Transverse colon (tissue), 4 donors: ENCODE results near the gene TCF23. TPM values are rescaled to one million over a fixed set of nuclear protein-coding genes. Genes with fewer than 3 reads are reported as not detected.
A peak's percentile ranks its signal among the peaks of the same experiment; 100 is the strongest.

ENCODE experiments used
- DNase-seq: peaks from one replicate; pipeline ENCODE4 v3.0.0-alpha.2; 2019
- H3K27ac ChIP-seq, 4 donors: fragments of 200-600 bp; sonication (generic); 2 replicates each; pipeline ENCODE4 v1.5.1; 2016 to 2018; ENCODE audit warnings: inconsistent platforms in 4 of 4
- H3K27me3 ChIP-seq: fragments of 200-600 bp; sonication (generic); 2 replicates; pipeline ENCODE4 v1.5.1; 2017; ENCODE audit warnings: inconsistent platforms
- H3K36me3 ChIP-seq, 4 donors: fragments of 200-600 bp; sonication (generic); 2 replicates each; pipeline ENCODE4 v1.5.1; 2017 to 2019; ENCODE audit warnings: inconsistent platforms in 4 of 4
- H3K4me1 ChIP-seq, 4 donors: fragments of 200-600 bp; sonication (generic); 2 replicates each; pipeline ENCODE4 v1.5.1; 2017 to 2020; ENCODE audit warnings: inconsistent platforms in 4 of 4
- H3K4me3 ChIP-seq, 4 donors: fragments of 200-600 bp; sonication (generic); 1 replicate in 1 of 4; 2 replicates in 3 of 4; pipeline versions ENCODE4 v1.5.1 to v1.6.1; 2017 to 2019; ENCODE audit warnings: inconsistent platforms in 4 of 4
- H3K9me3 ChIP-seq, 2 donors: fragments of 200-600 bp; sonication (generic); 2 replicates each; pipeline ENCODE4 v1.5.1; 2017 to 2019; ENCODE audit warnings: inconsistent platforms in 2 of 2
- CTCF ChIP-seq, 5 experiments: fragments of 200-600 bp in 3 of 5; fragments of 450-650 bp in 2 of 5; sonication (generic) in 3 of 5; IDR thresholded peaks; 1 replicate in 2 of 5; 2 replicates in 3 of 5; pipeline ENCODE4 v1.5.1; 2016 to 2017; ENCODE audit warnings: antibody characterized with exemption in 5 of 5, inconsistent platforms in 3 of 5, mild to moderate bottlenecking in 2 of 5, moderate library complexity in 1 of 5
- EP300 ChIP-seq: sonication (generic); formaldehyde crosslinking; IDR thresholded peaks from one replicate; pipeline ENCODE4 v1.6.1; 2017; ENCODE audit warnings: antibody characterized with exemption, low read depth
- POLR2A ChIP-seq: fragments of 450-650 bp; IDR thresholded peaks from one replicate; pipeline ENCODE4 v1.6.1; 2016; ENCODE audit warnings: antibody characterized with exemption, mild to moderate bottlenecking, moderate library complexity
- POLR2AphosphoS5 ChIP-seq, 3 donors: sonication (generic); formaldehyde crosslinking; IDR thresholded peaks; one replicate each; pipeline ENCODE4 v1.6.1; 2016; ENCODE audit warnings: antibody characterized with exemption in 3 of 3
- WGBS, 2 donors: methylation state at CpG; one replicate each; pipeline ENCODE4 v1.1.5; 2018; ENCODE audit warnings: low coverage in 1 of 2; 5-methylcytosine and 5-hydroxymethylcytosine counted together
- in situ Hi-C, 4 donors: fragments of 200-750 bp; cut with MboI; loops; one replicate each; pipeline versions ENCODE4 v1.15.0 to v1.15.1; 2017; ENCODE audit warnings: low sequenced_read_pairs in 3 of 4, low pct_ligation_motif_present in 1 of 4, low pct_unique_long_range_greater_than_20kb in 1 of 4
- intact Hi-C: fragments of 100-400 bp; cut with DNase I; formaldehyde crosslinking; loops from one replicate; pipeline ENCODE4 v1.15.1; 2023; ENCODE audit warnings: low total_unique reads
- total RNA-seq, 4 donors: library from RNA; depleted of rRNA; stranded (reverse); fragments of >200 nt; gene quantifications; one replicate each; pipeline ENCODE4 v1.1.0, GENCODE V29; 2016

Gene TCF23
- total RNA-seq, 4 donors from 2014 or later, result not detected

GRCh38 chr2:27131429-27131828, 17.4 kb upstream of the TCF23 start:
- H3K27me3 ChIP-seq, result no peaks in the 10 kb centered on the region
- intact Hi-C loops (loop anchor here (10.0 kb wide), 1 partner anchor 83 kb away; the partner anchor contains the start of genes ATRAID, CAD and SLC5A6), in situ Hi-C loops (no loop called here)
- TF ChIP-seq POLR2AphosphoS5 (IDR thresholded peaks at IDR 0.05) (no peak), CTCF (IDR thresholded peaks at IDR 0.05) (no peak), POLR2A (no peak), EP300 (no peak)
- H3K36me3 ChIP-seq, result peaks cover 0 to 19% (median 4%) of the 10 kb centered on the region in 4 donors
- 84% methylated on average over 11 of the region's 11 CpGs; no CpG with 5 or more reads in 1 of the 2 donors for WGBS, 2 donors
- H3K9me3 ChIP-seq, result no peaks in the 10 kb centered on the region
- H3K4me3 ChIP-seq, result no peak overlapping the region
- H3K4me1 ChIP-seq, result peaks cover 7 to 20% (median 15%) of the 10 kb centered on the region in 4 donors
- no peak for DNase-seq
- H3K27ac ChIP-seq, result no peak overlapping the region

- H3K27ac ChIP-seq, result peak overlapping the region; percentile 88 to 97 (median 96)
- H3K27me3 ChIP-seq, result no peaks in the 10 kb centered on the region
- H3K4me1 ChIP-seq, result peaks cover 7 to 20% (median 15%) of the 10 kb centered on the region in 4 donors
- peak overlapping the region; percentile 76 to 99 (median 98) for H3K4me3 ChIP-seq
- no peak for DNase-seq
- no peak for TF ChIP-seq POLR2AphosphoS5 (IDR thresholded peaks at IDR 0.05)
- no peak for TF ChIP-seq CTCF (IDR thresholded peaks at IDR 0.05)
- no peak for TF ChIP-seq POLR2A
- no peak for TF ChIP-seq EP300
- in situ Hi-C loops, result no loop called here
- 44 to 100% methylated on average over 1 to 14 of the region's 14 CpGs for WGBS, 2 donors
- H3K36me3 ChIP-seq, result peaks cover 0 to 19% (median 4%) of the 10 kb centered on the region in 4 donors
- H3K9me3 ChIP-seq, result no peaks in the 10 kb centered on the region
- intact Hi-C loops, result loop anchor here (10.0 kb wide), 1 partner anchor 81 kb away; the partner anchor contains the start of genes ATRAID, CAD and SLC5A6
Observed at GRCh38 chr2:27133195-27133875, 15.5 kb upstream of the TCF23 start.

- WGBS, 2 donors, result 1% methylated on average over 58 of the region's 86 CpGs; no CpG with 5 or more reads in 1 of the 2 donors
- Histone ChIP-seq H3K27me3 (no peaks in the 10 kb centered on the region), H3K4me1 (peaks cover 7 to 20% (median 15%) of the 10 kb centered on the region in 4 donors), H3K9me3 (no peaks in the 10 kb centered on the region), H3K27ac (peak within 1 kb of the TSS; percentile 88 to 97 (median 96)), H3K36me3 (peaks cover 0 to 19% (median 4%) of the 10 kb centered on the region in 4 donors), H3K4me3 (peak within 1 kb of the TSS; percentile 76 to 99 (median 98))
- TF ChIP-seq POLR2A (peak; percentile 90), CTCF (IDR thresholded peaks at IDR 0.05) (peak in 1 of 5 experiments; percentile 3), EP300 (no peak), POLR2AphosphoS5 (IDR thresholded peaks at IDR 0.05) (peak; percentile 93 to 97 (median 96))
- peak; percentile 99 for DNase-seq
- intact Hi-C loops, result loop anchor here (10.0 kb wide), 1 partner anchor 81 kb away; the partner anchor contains the start of genes ATRAID, CAD and SLC5A6
- in situ Hi-C loops, result no loop called here
Observed at GRCh38 chr2:27133905-27134780, 14.7 kb upstream of the TCF23 start, which contains the start of gene PREB. Gene PREB, minus strand, starts transcription at chr2:27134636. Its CDS starts 215 bp downstream, at chr2:27134421.
